ENCODE data around the gene PAK5. TPM values are rescaled to one million over a fixed set of nuclear protein-coding genes. Genes with fewer than 3 reads are reported as not detected.

The PAK5 gene
- total RNA-seq, 2 experiments from 2014 or later = not detected

DNA sequence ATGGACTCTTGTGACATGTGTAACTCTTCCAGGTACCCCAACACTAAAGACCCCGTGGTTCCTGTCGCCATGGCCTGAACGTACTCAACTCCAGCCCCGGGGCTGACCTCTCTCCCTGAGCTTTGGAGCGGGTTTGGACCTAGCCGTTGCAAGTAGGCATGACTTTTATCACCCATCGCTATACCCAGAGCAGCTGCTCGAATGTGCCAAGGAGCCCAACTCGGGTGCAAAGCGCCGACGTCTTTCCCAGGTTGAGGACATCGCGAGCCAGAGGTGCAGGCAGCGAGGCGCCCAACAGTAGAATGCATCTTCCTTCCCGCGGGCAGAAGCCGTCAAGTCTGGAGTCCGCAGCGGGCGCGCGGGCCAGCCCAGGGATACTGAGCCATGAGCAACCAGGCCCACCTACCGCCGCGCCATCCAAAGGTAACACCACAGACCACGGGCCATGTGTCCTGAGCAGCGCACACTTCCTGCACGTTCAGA, 330.1 kb downstream of the PAK5 start:
- H3K27me3 Mint-ChIP-seq = peaks cover 68% of the 10 kb centered on the region
- H3K36me3 Mint-ChIP-seq (ENCODE audit: low read depth) = no peaks in the 10 kb centered on the region
- H3K4me3 ChIP-seq (ENCODE audit: low read length) = no peak overlapping the region
- CTCF ChIA-PET = no interaction called here
- POLR2A ChIA-PET = no interaction called here
- H3K4me3 Mint-ChIP-seq = no peak overlapping the region
- peaks cover 0 to 30% of the 10 kb centered on the region in 2 experiments for H3K9me3 ChIP-seq (ENCODE audit: control insufficient read depth in 1 of 2, insufficient read depth in 1 of 2, low read length in 2 of 2)
- peaks cover 37 to 63% of the 10 kb centered on the region in 2 experiments for H3K27me3 ChIP-seq (ENCODE audit: control insufficient read depth in 1 of 2, insufficient read depth in 2 of 2, low read length in 2 of 2)
- no peaks in the 10 kb centered on the region for H3K4me1 ChIP-seq (ENCODE audit: insufficient read depth, low read length)
- no peak for TF ChIP-seq CTCF (IDR thresholded peaks at IDR 0.05)
- no peak overlapping the region for H3K27ac ChIP-seq (ENCODE audit: low read depth in 1 of 2, low read length in 2 of 2)
- peaks cover 2% of the 10 kb centered on the region for H3K9me3 Mint-ChIP-seq
- DNase-seq (no peak), ATAC-seq (ENCODE audit: poor library complexity) (no peak)
- H3K4me1 Mint-ChIP-seq (ENCODE audit: low read depth) = no peaks in the 10 kb centered on the region
- no peaks in the 10 kb centered on the region for H3K36me3 ChIP-seq (ENCODE audit: insufficient read depth, low read length)
- intact Hi-C loops (cut with DNase I, micrococcal nuclease) = no loop called here
- no peak overlapping the region for H3K27ac Mint-ChIP-seq

GRCh38 chr20:9508240-9508661, 330.6 kb downstream of the PAK5 start:
- DNase-seq (no peak), ATAC-seq (ENCODE audit: poor library complexity) (no peak)
- no peaks in the 10 kb centered on the region for H3K4me1 Mint-ChIP-seq (ENCODE audit: low read depth)
- no peaks in the 10 kb centered on the region for H3K36me3 ChIP-seq (ENCODE audit: insufficient read depth, low read length)
- CTCF ChIA-PET = no interaction called here
- H3K4me1 ChIP-seq (ENCODE audit: insufficient read depth, low read length) = no peaks in the 10 kb centered on the region
- POLR2A ChIA-PET = no interaction called here
- H3K4me3 Mint-ChIP-seq = no peak overlapping the region
- peaks cover 0 to 30% of the 10 kb centered on the region in 2 experiments for H3K9me3 ChIP-seq (ENCODE audit: control insufficient read depth in 1 of 2, insufficient read depth in 1 of 2, low read length in 2 of 2)
- intact Hi-C loops (cut with DNase I, micrococcal nuclease) = no loop called here
- no peaks in the 10 kb centered on the region for H3K36me3 Mint-ChIP-seq (ENCODE audit: low read depth)
- peaks cover 37 to 62% of the 10 kb centered on the region in 2 experiments for H3K27me3 ChIP-seq (ENCODE audit: control insufficient read depth in 1 of 2, insufficient read depth in 2 of 2, low read length in 2 of 2)
- H3K27ac ChIP-seq (ENCODE audit: low read depth in 1 of 2, low read length in 2 of 2) = no peak overlapping the region
- peaks cover 2% of the 10 kb centered on the region for H3K9me3 Mint-ChIP-seq
- peaks cover 68% of the 10 kb centered on the region for H3K27me3 Mint-ChIP-seq
- no peak overlapping the region for H3K27ac Mint-ChIP-seq
- no peak overlapping the region for H3K4me3 ChIP-seq (ENCODE audit: low read length)
- no peak for TF ChIP-seq CTCF (IDR thresholded peaks at IDR 0.05)

DNA sequence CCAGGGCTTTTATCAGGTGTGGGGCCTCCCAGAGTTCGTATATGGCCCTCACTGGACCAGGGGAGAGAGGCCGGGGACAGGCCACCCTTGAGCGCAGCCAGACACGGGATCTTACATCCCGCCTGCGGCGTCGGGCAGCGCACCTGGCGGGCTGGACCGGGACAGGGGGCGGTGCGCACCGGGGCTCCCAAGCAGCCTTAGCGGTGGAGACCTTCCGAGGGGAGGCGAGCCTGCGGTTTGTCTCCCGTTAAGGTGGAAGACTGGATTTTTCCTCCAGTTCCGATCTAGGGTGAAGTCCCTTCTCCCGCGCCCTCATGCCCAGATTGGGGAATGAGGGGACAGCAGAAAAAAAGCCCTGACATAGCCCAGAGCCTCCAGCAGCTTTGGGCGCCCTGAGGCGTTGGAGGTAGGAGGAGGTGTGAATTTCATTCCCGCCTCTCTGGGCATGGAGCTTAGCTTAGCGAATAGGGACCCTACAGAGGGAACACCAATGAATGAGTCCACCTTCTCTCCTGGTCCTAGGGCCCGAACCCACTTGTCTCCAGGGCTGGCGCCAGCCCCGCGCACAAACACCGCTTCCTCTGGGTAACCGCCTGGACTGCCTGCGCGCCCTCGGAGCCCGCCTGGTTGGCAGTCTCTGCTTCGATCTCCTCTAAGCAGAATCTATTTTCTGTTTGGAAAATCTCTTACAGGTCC, 331.2 kb downstream of the PAK5 start:
- Mint-ChIP-seq H3K27me3 (peaks cover 71% of the 10 kb centered on the region), H3K27ac (no peak overlapping the region), H3K4me1 (ENCODE audit: low read depth) (no peaks in the 10 kb centered on the region), H3K9me3 (peaks cover 2% of the 10 kb centered on the region), H3K36me3 (ENCODE audit: low read depth) (no peaks in the 10 kb centered on the region), H3K4me3 (no peak overlapping the region)
- Histone ChIP-seq H3K4me3 (ENCODE audit: low read length) (no peak overlapping the region), H3K27me3 (ENCODE audit: control insufficient read depth in 1 of 2, insufficient read depth in 2 of 2, low read length in 2 of 2) (peaks cover 37 to 61% of the 10 kb centered on the region in 2 experiments), H3K36me3 (ENCODE audit: insufficient read depth, low read length) (no peaks in the 10 kb centered on the region), H3K4me1 (ENCODE audit: insufficient read depth, low read length) (no peaks in the 10 kb centered on the region), H3K9me3 (ENCODE audit: control insufficient read depth in 1 of 2, insufficient read depth in 1 of 2, low read length in 2 of 2) (peaks cover 0 to 30% of the 10 kb centered on the region in 2 experiments), H3K27ac (ENCODE audit: low read depth in 1 of 2, low read length in 2 of 2) (no peak overlapping the region)
- TF ChIP-seq CTCF (IDR thresholded peaks at IDR 0.05) = no peak
- intact Hi-C loops (cut with DNase I, micrococcal nuclease) = no loop called here
- DNase-seq = no peak
- POLR2A ChIA-PET = no interaction called here
- ATAC-seq (ENCODE audit: poor library complexity) = no peak
- CTCF ChIA-PET = no interaction called here

Measured in CD4-positive, alpha-beta T cell (primary cell).